NCI-H82 (cell line): ENCODE measurements around the gene CORO7.

Source experiments
- DNase-seq: peaks from one replicate; lab custom pipeline; 2025; lab: John Stamatoyannopoulos, UW

The CORO7 gene

GRCh38 chr16:4353675-4354074 lies 62.7 kb downstream of the CORO7 start:
- no peak for DNase-seq

DNA sequence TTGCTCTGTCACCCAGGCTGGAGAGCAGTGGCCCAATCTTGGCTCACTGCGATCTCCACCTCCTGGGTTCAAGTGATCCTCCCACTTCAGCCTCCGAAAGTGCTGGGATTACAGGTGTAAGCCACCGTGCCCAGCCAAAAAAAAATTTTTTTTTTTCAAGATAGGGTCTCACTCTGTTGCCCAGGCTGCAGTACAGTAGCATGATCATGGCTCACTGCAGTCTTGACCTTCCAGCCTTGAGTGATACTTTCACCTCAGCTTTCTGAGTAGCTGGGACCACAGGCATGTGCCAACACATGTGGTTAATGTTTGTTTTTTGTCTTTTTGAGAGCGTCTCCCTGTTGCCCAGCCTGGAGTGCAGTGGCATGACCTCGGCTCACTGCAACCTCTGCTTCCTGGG lies 63.6 kb downstream of the CORO7 start:
- DNase-seq: no peak

GRCh38 chr16:4351880-4352279 lies 64.5 kb downstream of the CORO7 start:
- no peak for DNase-seq

DNA sequence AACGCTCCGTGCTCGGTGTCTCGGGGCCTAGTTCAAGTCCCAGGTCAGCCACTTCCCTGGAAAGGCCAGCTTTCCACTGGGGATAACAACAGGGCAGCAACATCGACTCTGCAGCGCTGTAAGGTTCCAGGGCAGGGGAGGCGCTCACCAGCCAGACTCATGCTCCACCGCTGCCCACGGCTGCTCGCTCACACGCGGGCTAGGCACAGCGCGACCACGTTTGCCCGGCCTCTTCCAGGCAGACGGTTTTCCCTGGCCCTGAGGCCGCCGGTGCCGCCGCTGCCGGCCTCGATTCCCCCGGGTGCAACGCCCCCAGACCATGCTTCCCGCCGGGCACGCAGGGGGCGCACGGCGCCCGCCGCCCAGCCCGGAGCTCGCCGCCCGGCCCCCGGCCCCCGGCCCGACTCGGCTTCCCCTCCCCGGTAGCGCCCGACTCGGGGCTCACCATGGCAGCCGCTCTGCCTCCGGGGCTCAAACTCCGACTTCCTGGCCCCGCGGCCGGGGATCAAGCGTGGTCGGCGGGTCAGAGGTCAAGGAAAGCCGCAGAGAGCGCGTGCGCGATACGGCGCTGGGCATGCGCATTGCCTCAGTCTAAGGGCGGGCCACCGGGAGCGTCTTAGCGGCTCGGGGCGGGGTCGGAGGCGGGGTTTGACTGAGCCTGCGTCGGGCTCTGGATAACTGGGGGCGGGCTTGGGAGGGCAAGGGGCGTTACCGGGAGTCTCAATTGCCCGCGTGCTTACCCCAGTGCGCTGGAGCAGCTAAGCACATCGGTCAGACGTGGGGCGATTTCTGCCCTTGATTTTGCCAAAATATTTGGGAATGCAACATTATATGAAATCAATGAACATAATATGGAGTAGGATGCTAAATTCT lies 65.4 kb downstream of the CORO7 start, which contains the start of gene PAM16:
Gene PAM16 (minus strand): TSS at position 535 of the 873 bp plus-strand sequence. CDS start 87 bp downstream, at position 448.
- peak; percentile 99 for DNase-seq

DNA sequence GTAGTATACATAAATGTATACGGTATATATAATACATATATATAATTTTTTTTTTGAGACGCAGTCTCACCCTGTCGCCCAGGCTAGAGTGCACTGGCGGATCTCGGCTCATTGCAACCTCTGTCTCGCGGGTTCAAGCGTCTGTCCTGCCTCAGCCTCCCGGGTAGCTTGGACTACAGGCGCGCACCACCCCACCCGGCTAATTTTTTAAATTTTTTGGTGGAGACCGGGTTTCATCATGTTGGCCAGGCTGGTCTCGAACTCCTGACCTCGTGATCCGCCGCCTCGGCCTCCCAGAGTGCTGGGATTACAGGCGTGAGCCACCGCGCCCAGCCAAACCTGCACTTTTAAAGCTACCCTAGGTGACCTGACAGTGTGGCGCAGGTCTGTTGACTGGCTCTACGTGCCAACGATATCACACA lies 66.0 kb downstream of the CORO7 start:
- no peak for DNase-seq

DNA sequence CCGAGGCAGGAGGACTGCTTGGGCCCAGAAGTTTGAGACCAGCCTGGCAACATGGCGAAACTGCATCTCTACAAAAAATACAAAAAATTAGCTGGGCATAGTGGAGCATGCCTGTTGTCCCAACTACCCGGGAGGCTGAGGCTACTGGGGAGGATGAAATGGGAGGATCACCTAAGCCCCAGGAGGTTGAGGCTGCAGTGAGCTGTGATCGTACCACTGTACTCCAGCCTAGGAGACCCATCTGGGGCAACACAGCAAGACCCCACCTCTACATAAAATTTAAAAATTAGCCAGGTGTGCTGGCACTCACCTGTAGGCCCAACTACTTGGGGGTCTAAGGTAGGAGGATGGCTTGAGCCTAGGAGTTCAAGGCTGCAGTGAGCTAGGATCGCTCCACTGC lies 67.1 kb downstream of the CORO7 start:
- no peak for DNase-seq

DNA sequence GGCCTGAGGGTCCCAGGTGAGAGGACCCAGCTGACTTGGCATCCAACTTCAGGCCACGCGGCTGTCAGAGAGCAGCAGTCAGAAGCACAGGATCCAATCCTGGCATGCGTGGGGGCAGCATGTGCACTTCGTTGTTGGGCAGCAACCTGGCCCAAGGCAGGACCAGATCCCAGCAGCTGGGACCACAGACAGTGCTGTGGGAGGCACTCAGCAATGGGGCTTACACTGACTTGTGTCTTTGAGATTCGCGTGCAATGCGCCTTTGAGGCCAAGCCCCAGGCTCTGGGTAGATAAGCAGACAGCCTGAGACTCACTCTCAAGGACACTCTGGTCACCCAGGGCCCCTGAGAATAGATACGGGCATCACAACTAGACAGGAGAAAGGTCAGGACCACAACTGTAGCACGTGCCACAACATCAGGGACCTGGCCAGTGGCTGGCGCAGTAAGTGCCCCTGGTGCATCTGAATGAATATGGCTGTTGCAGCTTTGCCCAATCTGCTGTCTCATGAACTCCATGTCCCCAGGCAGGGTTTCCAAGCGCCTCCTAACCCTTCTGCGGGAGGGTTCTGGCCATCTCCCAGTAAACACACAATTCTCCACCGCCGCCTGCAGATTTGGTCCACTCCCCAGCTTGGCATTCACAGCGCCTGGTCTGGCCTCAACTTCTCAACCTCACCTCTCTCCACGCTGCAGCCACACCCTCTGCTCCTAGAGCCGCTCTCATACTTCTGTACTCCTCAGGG lies 68.5 kb downstream of the CORO7 start:
- no peak for DNase-seq

GRCh38 chr16:4347010-4347409 lies 69.4 kb downstream of the CORO7 start:
- DNase-seq: no peak

DNA sequence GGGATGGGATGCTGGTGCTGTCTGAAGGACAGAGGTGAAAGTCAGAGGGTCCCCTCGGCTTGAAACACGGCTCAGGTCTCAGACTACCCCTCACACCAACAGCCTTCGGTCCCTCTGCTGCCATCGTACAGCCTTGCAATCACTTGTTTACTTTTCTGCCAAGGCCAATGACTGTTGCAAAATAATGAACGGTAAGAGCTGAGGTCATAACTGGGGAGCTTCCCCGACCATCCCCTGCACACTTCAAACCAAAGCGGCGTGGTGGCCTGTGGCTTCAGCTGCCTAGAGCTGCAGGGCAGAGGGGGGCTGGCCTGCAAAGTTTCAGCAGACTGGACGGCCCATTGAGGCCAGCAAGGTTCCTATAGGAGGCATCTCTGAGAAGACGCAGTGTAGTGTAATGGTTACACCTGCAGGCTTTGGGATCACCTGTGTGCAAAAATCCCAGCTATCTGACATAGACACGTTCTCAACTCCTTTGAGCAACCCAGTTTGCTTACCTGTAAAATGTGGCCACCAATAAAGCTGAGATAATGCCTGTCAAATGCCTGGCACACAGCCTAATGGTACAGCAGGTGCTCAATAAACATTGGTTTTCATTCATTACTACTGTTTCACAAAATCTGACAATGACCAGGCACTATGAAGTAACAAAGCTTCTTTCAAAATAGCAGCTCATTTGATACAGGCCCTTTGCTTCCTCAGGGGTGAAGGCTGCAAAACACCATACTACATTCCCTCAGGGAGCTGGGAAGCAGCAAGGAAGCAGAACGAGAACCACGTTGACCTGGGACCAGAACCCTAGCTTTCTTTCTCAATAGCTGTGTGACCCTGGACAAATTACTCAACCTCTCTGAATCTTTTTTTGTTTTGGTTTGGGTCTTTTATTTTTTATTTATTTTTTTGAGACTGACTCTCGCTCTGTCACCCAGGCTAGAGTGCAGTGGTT lies 70.3 kb downstream of the CORO7 start:
- no peak for DNase-seq

DNA sequence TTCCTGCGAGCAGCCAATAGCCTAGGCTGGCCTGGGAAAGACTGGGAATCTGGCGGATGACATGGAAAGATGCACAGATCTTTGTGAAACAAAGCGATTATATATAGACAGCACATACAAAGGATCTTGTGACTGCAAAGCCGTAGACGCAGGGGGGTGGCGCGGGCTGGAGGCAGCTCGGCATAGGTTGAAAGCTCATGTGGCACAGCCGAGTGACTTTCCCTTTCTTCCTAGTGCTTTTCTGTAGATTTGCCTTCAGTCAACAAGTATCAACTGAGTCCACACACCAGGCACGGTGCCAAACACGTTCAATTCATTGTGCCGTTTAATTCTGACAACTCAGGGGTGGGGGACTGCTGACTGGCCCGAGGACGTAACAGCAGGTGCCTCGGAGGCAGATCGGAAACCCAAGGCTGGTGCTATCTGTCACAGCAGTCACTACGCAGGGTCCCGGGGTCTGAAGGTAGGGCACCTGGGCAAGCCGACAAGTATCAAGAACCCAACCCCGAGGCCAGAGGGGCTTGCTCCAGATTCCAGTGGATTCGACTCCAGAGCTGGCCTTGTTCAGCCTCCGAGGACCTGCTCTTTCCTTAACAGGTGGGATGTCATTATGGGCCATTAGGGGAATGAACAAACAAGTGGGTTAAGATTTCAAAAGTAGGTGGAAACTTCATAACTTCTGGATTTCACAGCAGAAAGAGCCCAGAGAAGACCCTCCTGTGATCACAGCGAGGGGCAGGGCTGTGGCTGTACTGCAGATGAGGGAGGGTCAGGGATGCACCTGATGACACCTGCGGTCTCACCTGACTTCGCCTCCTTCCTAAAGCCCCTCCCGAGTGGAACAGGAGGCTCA lies 71.2 kb downstream of the CORO7 start:
- DNase-seq: no peak

GRCh38 chr16:4344300-4344982 lies 72.0 kb downstream of the CORO7 start:
- DNase-seq: peak; percentile 30

GRCh38 chr16:4342866-4343744 lies 73.3 kb downstream of the CORO7 start:
- DNase-seq: no peak

DNA sequence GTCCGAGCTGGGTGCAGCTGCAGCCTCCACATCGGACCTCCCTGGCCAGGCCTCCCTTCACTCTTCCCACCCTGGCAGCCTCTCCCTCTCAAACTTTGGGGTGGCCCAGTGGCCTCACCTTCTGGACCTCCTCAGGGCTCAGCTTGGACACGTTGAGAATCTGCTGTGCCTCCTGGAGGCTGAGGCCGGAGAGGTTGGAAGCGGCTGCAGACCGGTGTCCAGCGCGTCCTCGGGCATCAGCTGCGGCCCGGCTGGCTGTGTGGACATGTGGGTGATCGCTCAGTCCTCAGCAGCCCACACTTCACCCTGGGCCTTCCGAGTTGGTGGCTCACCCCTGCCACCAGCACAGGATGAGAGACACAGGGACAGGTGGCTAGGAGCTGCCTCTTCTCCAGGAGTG lies 75.1 kb downstream of the CORO7 start:
- no peak for DNase-seq

- DNase-seq: no peak
Observed at GRCh38 chr16:4340443-4340842, 76.0 kb downstream of the CORO7 start.

DNA sequence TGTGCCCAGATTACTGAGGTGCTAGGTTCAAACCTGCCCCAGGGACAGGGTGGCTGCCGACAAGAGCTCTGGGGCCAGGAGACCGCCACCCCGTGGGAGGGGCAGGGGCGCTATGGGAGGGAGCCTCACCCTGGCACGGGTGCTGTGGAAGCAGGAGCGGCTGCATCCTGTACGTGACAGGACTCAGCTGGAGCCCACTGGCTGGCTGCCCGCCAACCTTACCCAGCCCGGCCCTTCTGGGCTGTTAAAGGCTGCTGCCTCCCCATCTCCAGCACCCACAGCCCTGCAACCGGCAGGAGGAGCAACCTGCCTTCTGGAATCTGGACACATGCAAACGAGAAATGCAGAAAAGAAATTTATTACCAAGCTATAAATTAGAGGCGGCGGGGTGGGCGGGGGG lies 76.5 kb downstream of the CORO7 start:
- no peak for DNase-seq

DNA sequence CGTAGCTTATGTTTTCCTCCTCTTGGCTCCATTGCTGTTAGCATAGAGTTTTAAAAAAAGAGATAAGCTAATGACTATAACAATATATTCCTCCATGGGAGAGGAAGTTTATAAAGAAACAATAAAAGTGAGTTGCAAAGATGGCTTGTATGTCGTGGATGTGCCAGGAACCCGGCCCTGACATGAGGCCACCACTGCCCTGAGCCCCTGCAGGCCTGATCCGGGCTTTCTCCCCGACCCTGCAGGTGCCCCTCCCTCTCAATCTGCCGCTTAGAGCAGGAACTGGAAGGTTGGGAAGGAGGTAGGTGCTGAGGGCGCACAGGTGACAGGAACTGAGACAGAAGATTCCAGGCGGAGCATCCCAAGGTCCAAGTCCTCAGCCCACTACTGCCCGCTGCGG lies 76.9 kb downstream of the CORO7 start:
- no peak for DNase-seq

DNA sequence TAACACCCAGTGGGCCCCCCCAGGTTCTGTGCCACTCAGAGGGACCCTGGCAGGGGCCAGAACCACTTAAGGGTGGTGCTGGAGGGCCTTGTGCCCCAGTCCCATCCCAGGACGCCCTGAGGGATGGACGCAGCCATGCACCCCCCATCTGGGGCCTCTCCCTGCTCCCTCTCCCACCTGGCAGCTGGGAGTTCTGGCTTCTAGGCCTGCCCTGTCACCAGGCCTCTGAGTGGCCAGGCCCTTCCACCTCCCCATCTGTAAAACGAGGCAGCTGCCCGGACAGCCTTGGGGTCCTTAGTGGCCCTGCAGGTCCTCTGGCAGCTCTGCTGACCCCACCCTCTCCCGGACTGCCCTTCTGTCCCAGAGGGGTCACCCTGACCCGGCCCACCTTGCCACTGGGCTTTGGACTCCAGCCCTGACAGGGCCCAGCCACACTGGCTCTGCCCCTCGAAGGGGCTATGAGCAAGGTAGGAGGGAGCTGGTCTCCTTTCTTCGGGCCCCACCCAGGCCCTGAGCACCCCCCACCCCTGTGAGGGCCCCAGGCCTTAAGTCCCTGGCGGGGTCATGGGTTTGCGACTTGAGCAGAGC lies 77.6 kb downstream of the CORO7 start:
- DNase-seq: no peak

GRCh38 chr16:4338125-4338582 lies 78.2 kb downstream of the CORO7 start:
- DNase-seq: no peak

DNA sequence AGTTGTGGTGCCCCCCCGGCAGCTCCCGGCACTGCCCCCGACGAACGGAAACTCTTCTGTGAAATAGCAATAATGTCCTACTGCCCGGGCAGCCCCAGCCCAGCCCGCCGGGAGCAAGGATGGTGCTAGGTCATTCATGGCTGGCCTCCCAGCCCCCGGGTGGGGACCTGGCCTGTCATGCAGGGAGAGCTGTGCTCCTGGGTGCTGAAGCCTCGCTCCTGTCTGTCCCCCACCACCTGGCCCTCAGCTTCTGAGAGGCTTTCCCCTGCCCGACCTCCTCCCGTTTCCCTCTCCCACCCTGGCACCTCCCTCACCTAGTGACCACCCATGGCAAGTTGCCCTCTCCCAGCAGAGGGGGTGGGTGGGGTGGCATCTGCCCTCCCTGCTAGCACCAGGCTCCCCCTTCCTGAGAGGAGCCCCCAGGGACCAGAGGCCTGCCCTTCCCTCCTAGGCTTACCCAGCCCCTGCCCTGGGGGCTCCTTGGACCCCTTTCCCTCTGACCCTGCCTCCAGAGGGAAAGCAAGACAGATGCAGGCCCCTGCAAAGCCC lies 78.8 kb downstream of the CORO7 start:
- peak; percentile 19 for DNase-seq
